Measurements from ENCODE around the gene ZSCAN12. TPM values are rescaled to one million over a fixed set of nuclear protein-coding genes. Genes with fewer than 3 reads are reported as not detected.

ZSCAN12 gene
- total RNA-seq, 1 donor from 2014 or later: 11.8 TPM

DNA sequence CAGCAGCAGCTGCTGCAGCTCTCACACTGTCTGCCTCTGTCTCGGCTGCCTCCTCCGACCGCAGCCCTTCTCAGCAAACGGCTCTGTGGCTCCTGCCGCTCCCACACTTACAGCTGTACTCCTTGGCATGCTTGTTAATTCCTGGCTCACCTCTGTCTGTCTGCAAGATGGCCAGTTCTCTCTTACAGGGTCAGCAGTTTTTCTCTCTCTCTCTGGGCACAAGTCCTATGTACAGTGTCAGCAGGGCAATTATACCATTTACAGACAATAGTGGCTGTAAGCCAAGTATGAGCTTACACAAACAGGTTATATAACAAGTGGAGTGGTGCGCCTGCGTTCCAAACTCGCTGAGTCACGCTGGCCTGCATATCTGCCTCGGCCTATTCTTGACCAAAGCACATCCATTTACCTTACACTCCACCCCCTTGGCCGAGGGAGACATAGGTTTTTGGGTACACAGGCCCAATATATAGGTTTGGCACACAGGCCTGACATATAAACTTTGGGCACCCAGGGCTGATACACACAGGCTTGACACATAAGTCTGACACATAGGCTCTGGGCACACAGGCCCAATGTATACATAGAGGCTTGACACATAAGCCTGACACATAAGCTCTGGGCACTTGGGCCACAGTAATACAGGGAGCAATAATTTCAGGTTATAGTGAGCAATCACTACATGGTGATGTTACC, 45.4 kb downstream of the ZSCAN12 start:
- DNase-seq: no peak

DNA sequence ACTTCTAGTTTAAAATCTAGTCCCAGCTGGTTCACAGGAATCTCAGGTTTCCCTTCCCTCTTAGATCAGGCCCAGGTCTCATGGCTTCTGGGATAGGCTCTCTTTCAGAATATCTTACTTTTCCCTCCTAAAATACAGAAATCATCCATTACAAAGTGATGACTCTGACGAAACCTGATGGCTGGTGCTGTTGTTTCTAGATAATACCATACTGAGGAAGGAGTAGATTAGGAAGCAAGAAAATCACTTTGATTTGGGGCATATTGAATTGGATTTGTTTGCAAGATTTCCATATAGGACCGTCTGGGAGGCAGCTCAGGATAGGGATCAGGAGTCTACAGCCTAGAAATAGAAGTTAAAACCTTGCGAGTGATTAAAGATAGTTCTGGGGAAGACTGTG, 46.2 kb downstream of the ZSCAN12 start:
- no peak for DNase-seq

DNA sequence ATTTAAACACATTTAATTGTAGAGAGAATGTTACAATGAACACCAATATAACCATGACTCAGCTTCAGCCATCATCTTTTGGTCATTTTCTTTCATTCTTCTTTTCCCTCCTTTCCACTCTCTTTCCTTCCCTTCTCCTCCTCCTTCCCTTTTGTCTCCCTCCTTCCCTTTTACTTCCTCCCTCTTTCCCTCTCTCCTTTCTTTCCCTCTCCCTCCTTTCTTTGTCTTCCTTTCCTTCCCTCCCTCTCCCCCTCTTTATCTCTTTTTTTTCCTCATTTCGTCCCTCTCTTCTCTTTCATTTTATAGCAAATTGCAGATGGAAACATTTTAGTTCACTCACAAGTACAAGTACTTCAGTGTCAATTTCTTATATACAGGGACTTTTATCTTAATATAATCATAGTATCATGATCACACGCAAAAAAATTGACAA, 48.0 kb downstream of the ZSCAN12 start:
- DNase-seq: no peak

DNA sequence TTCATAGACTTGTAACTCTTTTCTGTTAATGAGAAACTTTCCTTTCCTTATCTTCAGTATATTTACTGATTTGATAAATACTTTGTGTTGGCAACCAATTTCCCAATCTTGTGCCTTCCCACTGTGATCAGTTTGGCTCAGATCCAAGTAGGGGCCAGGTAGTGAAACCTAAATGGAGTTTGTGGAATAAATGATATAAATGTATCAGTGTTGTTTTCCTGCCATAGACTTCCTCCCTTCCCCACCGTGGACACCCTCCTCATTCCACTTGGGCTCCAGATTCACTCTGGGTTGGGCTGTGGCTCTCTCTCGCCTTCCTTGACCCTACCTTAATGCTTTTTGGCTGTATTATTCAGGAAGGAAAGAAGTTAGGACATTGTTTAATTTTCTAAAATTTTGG, 48.5 kb downstream of the ZSCAN12 start:
- DNase-seq: no peak

DNA sequence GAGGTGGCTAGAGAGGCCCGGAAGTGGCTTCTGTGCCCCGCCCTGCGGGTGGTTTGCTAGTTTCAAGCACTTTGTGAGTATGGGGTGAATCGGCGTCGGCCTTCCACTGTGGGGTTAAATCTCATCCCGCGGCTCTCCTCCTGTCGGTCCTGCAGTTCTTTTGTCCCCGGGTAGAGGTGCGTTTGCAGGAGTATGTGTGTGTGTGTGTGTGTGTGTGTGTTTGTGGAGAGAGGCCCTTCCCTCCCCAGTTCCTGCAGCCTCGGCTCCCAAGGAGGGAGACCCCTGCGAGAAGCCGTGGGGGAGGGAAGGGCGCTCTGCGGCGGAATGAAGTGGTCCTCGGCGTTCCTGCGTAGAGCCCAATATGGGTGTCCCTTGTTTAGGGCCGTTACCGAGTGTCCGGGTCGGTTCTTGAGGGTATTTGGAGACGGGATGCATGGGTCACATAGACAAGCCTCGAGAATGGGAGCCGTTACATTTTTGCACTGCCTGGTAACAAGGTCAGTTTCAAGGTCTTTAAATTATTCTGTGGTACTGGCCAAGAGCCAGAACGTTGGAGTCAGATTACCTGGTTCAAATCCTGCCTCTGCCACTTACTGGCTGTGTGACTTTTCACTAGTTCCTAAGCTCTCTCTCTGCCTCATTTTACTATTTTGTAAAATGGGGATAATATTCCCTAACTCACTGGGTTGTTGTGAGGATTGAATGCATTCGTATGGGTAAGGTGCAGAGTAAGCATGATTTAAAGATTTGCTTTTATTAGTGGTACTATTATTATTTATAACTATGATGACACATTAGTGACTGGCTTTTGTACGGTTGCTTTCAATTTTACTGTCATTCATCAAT, 49.4 kb downstream of the ZSCAN12 start, which contains the start of gene ZKSCAN3:
ZKSCAN3 (plus strand) TSS at position 56 of the 846 bp plus-strand sequence. CDS start 9,640 bp downstream, outside the sequence.
- peak; percentile 92 for DNase-seq

DNA sequence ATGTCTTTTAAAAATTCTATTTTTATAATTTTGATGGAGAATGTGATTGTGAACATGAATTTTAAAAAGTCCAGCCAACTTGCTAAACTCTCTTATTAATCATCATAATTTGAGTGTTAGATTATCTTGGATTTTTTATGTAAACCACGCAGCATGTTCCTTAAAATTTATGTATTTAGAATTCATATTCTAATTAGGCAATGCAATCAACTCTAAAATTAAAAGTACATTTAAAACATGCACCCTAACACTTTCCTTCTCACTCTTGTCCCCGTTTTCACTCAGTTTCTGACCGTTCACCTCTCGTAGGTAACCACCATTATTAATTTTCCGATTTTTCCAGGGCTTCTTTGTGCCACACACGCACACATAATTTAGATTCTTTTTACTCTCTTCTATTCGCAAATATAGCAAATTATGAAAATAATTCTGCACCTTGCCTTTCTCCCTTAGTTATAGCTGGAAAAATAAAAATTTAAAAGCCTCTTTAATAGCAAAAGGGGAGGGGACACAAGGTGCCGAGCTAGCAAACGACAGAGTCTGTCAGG, 50.1 kb downstream of the ZSCAN12 start:
- no peak for DNase-seq

DNA sequence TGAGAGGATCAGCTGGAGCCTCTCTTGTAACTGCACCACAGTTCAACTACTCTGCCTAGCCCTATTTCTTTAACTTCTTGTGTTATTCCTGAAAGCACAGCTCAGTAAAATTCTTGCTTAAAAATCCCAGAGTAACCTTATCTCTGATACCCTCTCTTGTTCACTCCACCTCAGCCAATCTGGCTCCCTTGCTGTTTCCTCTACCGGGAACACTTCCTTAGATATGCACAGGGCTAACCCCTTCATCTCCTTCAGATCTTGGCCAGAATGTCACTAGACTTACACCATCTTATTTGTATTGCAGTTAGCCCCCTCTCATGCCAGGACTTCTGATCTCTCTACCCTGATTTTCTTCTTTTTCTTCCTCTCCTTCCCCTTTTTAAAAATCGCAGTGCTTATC, 52.4 kb downstream of the ZSCAN12 start:
- no peak for DNase-seq

DNA sequence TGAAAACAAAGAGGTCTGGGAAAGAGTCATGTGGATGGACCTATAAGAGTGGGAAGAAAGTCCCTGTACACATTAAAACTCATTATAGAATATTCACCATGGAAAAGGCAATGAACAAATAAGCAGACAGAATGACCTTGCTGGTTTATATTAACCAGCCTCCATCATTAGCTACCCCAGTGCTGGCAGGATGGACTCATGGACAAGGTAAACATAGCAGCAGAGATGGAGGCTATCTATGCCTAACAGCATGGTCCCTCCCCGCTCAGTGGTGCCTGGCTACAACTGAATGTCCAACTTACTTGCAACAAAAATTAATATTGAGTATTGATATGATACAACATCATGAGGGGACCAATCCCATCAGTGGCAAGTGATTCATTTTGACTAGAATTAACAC, 54.3 kb downstream of the ZSCAN12 start:
- DNase-seq: no peak

DNA sequence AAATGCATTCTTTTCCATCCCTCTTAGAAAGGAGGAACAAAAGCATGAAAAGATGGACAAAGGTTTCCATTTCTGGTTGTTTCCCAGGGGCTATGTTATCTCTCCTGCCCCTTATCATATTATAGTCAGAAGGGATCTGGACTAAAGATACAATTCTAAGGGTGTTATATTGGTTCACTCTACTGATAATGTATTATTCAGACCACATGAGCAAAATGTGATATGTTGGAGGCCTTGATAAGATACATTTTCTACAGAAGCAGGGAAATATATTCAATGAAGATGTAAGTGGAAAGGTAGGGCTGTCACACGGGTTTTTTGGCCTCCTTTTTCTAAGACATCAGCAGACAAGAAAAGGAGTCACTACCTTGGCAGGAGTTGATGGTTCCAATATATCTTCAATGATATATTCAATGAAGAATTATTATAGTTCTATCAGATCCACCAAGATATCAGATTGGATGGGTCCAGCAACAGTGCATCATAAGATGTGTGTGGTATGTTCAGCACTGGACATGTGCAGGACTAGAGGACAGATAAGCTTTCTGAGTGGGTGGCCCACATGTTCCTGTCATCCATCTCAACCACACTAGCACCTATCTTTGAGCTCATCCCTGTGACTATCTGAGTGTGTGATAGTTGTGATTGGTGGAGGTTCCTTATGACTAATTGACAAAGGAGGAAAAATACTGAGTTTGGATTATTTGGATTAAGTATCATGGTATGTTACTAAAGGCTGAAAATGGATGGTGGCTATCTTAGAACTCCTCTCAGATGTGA, 55.5 kb downstream of the ZSCAN12 start:
- no peak for DNase-seq

DNA sequence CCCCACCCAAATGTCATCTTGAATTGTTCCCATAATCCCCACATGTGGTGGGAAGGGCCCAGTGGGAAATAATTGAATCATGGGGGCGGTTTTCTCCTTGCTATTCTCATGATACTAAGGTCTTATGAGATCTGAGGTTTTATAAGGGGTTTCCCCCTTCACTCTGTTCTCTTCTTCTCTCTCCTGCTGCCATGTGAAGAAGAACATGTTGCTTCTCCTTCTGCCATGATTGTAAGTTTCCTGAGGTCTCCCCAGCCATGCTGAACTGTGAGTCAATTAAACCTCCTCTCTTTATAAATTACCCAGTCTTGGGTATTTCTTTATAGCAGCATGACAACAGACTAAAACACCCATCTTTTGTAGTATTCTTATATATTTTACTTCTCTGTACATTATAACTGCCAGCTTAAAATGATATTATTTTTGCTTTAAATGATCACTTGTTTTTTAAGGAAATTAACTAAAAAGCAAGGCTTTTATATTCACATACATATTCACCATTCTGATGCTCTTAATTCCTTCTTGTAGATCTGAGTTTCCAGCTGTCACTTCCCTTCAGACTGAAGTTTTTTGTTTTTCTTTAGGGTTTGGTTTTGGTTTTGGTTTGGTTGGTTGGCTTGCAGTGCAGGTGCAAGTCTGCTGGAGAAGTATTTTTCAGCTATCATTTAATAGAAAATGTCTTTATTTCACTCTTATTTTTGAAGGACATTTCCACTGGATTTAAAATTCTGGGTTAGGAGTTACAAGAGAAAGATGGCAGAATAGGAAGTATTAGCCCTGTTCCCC, 59.0 kb downstream of the ZSCAN12 start:
- DNase-seq: no peak

DNA sequence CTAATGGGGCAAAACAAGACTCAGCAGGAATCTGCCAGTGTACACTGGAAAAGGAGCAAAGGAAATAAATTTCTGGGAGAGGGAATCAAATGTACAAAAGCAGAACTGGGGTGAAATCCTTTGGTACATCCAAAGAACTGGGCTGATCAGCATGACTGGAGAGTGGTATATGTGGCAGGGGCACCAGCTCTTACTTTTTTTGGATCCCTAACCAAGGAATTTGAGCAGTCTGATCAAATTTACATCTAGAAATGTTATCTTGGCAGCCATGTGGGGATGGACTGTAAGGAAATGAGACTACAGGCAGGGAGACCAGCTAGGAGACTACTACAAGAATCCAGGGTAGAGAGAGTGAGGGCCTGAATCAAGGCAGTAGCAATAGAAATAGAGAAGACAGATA, 62.4 kb downstream of the ZSCAN12 start:
- DNase-seq: no peak

DNA sequence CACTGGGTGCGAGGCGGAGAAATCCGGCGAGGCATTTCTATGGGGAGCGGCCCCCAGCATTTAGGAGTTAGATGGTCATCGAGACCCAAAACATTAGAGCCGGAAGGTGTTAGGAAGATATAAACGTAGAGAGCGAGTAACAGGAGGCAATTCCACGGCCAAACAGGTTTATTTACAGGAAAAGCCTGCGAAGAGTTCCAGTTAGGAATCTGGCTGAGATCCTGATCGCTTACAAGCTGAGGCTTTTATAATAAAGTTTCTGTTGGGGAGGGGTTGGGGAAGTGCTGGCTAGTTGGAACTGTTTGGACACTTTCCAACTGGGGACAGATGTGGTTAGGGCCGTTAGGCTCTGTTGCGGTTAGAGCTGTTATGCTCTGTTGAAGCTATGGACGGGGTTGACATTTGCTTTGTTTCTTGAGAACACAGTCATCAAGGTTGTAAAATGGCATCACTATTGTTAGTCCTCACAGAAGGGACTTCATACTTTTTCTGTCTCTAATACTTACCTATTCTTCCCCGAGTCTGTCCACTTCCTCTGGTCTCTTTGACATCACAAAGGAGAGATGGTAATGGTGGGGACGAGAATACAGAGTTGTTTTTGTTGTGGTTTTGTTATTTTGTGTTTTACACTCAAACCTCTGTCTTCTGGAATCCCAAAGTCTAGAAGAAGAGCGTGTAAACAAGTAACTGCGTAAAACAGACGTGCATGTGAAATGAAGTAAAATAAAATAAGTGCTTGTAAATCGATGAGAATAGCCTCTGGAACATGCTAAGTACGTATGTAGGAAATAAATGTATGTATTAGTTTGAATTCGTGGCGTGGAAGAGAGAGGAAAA, 63.0 kb downstream of the ZSCAN12 start:
- peak; percentile 91 for DNase-seq

DNA sequence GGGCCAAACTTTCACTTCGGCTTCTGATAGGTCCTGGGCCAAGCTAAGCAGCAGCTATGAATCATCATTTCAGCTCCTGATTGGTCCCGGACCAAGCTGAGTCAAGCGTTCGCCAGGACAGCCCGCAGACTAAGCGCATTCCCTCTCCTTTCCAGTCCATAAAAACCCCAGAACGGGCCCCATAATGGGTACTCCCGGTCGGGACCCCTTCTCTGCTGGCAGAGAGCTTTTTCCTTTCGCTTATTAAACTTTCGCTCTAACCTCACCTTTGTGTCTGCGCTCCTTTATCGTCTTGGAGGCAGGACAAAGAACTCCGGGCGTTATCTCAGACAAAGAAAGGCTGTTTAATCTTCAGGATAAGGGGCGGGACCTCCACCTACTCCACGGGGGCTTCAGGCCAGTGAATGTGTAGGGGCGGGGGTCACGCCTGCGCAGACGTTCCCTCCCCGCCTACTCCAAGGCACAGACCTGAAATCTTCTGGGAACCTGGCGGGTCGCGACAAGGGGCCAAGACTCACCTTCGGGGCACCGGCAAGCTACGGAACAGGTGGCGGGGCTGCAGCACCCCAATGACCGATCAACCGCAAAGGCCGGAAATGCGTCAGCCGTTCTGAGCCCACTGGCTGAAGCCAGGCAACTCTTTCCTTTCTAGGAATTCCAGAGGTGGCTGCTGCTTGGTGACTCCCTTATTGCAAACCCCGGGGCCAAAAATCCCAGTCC, 63.8 kb downstream of the ZSCAN12 start, which contains the start of gene ZSCAN31:
ZSCAN31 (minus strand) TSS at position 585 of the 720 bp plus-strand sequence. CDS start 6,465 bp downstream, outside the sequence.
- DNase-seq: peak; percentile 99

DNA sequence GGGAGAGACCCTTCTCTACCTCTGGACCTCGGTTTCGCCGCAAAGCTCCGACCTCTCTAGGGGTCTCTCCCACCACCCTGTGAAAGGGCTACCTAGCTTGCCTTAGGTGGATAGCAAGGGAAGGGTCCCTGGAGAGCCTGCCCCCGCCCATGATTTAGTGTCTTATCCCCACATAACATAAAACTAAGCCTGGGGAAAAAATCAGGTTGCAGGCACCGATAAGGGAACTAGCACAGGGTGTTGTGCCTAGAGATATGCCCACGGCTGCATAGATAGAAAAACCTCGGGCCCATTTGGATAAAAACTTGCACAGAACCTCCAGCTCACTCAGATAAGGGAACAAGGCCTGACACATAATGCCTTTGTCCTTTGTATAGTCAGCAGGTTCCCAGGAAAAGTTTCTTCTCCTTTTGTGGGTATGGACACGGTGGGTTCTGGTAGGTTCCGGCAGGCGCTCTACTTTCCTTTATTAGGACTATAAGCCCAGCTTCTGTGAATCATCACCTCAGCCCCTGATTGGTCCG, 64.4 kb downstream of the ZSCAN12 start:
- no peak for DNase-seq

DNA sequence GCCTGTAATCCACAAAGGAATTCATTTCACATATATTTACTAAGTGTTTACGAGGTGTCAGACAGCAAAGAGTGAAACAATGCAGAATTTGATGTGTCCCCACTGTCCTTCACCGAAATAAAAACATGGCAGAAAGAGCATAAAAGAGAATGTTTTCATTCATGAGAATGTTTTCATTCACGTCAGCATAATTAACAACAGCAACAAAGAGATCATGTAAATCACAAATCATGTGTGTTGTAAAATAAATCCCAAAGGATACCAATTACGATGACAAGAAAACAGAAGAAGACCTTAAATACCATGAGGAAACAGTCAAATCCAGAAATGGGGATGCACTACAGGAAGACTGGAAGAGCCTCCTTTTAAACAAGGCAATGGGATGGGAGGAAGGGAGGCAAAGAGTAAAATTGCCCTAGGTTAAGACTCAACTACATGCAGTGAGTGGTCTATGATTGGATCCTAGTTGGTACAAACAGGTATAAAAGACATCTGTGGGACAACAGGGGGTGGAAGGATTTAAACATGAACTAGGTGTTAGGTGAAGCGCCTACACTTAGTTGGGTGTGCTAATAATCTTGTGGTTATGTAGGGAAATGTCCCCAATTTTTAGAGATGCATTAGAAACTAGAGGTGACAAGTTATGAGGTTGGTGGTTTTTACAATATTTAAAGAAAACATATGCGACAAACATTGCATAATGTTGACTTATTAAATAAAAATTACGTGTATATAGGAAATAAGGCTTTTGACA, 65.1 kb downstream of the ZSCAN12 start:
- DNase-seq: no peak

DNA sequence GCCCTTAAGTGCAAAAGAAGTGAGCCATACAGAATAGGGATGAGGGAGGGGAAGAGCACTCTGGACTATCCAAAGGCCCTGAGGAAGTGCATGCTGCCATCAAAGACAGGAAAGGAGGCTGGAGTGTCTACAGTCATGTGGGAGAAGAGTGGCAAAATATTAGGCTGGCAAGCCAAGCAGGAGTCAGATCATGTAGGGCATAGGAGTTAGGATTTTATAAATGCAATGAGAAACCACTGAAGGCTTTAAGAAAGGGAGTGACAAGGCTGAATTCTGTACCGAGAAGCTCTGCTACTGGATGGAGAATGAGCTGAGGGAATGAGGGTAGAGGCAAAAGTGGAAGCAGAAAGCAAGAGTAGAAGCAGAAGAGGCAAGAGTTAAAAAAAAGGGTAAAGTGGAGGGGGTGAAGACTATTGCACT, 65.9 kb downstream of the ZSCAN12 start:
- DNase-seq: no peak

DNA sequence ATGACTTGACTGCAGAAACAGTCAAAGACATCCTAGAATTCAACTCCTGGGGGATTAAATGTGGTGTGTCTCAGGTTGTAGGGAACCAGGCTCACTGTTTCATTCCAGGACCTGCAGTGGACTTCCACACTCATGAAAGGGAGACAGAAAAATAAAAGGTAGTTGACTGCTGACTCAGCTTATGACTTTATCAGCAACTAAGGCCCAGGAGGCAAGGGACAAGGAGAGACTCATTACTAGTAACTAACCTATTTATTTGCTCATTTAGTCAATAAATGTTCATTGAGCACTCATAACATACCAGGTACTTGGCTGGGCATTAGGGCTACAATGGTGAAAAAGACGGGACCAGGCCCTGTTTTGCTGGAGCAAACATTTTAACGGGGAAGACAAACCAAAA, 66.5 kb downstream of the ZSCAN12 start:
- no peak for DNase-seq

DNA sequence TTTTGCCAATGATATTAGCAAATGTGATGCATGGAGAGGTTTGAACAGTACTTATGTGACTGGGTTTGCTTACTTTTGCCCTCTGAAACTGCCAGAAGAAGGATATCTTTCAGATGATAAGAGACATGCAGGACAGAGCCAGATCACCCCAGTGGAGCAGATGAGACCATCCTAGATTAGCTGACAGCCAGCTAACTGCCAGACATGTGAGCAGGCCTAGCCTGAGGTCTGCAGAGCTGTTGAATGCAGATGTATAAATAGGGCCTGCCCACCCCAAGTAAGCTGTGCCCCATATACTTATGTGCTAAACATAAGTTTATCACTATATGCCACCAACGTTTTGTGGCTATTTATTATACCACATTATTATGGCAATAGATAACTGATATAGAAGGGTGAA, 69.5 kb downstream of the ZSCAN12 start:
- no peak for DNase-seq

All from tongue (tissue), 2 donors.